Muscle layer of colon (tissue), 2 donors: ENCODE results near the gene SPATS2L.

ENCODE experiments used
- H3K27ac ChIP-seq: one replicate; pipeline ENCODE4 v1.7.0; 2013; ENCODE audit warnings: low read depth, mild to moderate bottlenecking, low read length, moderate library complexity
- H3K27me3 ChIP-seq, 2 donors: one replicate each; pipeline ENCODE4 v1.7.0; 2013; ENCODE audit warnings: low read length in 2 of 2, mild to moderate bottlenecking in 2 of 2; ENCODE audit not compliant: insufficient read depth in 2 of 2, control insufficient read depth in 1 of 2
- H3K36me3 ChIP-seq: one replicate; pipeline ENCODE4 v1.7.0; 2013; ENCODE audit warnings: mild to moderate bottlenecking, low read length; ENCODE audit not compliant: insufficient read depth
- H3K4me1 ChIP-seq: one replicate; pipeline ENCODE4 v1.7.0; 2013; ENCODE audit warnings: mild to moderate bottlenecking, low read length; ENCODE audit not compliant: insufficient read depth
- H3K4me3 ChIP-seq, 2 donors: one replicate each; pipeline ENCODE4 v1.7.0; 2013; ENCODE audit warnings: low read length in 2 of 2, low read depth in 1 of 2, mild to moderate bottlenecking in 1 of 2, moderate library complexity in 1 of 2
- H3K9ac ChIP-seq: one replicate; pipeline ENCODE4 v1.7.0; 2013; ENCODE audit warnings: low read length
- H3K9me3 ChIP-seq: one replicate; pipeline ENCODE4 v1.7.0; 2013; ENCODE audit warnings: mild to moderate bottlenecking, low read length
- donor health status: abdominal sarcoma.
- donor health status: Adenocarcinoma of cecum.

Gene SPATS2L

DNA sequence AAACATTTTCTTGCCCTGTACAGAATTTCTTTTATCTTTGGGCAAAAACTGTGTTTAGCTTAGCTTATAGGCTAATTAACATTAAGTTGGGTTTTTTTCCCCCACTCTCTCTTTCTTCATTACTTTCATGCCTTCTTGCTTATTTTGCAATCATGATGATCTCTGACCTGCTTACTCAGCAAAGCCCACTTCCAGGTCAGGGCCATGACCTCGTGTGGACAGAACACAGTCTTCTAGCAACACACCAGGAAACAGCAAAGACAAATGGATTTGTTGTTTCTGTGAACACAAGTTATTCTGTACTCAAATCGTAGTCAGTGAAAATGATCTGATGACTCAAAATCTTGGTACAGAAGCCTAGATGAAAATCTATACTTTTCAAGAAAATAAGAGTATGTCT is 60.7 kb downstream of the SPATS2L start:
- no peaks in the 10 kb centered on the region for H3K36me3 ChIP-seq
- H3K9ac ChIP-seq, result no peak overlapping the region
- no peaks in the 10 kb centered on the region for H3K27me3 ChIP-seq
- H3K4me1 ChIP-seq, result peaks cover 34% of the 10 kb centered on the region
- H3K9me3 ChIP-seq, result no peaks in the 10 kb centered on the region
- H3K27ac ChIP-seq, result no peak overlapping the region
- H3K4me3 ChIP-seq, result no peak overlapping the region

GRCh38 chr2:200369886-200370285 is 63.4 kb downstream of the SPATS2L start:
- Histone ChIP-seq H3K4me3 (no peak overlapping the region), H3K9me3 (no peaks in the 10 kb centered on the region), H3K27ac (no peak overlapping the region), H3K9ac (no peak overlapping the region), H3K4me1 (peaks cover 24% of the 10 kb centered on the region), H3K27me3 (no peaks in the 10 kb centered on the region), H3K36me3 (no peaks in the 10 kb centered on the region)

DNA sequence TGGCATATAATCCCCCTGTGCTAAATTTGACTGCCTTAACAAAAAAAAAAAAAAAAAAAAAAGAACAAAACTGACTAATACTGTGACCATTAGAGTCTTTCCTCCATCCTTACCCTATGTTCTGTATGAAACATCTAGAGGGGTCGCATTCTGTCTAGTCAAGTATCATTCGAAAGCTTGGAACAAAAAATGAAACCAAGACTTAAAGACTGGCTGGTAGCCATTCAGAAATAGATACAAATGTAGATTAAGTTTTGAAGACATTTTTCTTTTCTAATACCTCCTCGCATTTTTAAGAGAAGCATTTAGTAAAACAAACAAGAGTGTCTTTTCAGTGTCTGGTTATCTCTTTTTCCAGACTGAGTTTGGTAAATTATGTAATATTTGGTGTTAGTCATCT is 66.7 kb downstream of the SPATS2L start:
- no peak overlapping the region for H3K9ac ChIP-seq
- no peaks in the 10 kb centered on the region for H3K9me3 ChIP-seq
- no peak overlapping the region for H3K4me3 ChIP-seq
- H3K27ac ChIP-seq, result no peak overlapping the region
- H3K36me3 ChIP-seq, result no peaks in the 10 kb centered on the region
- no peaks in the 10 kb centered on the region for H3K27me3 ChIP-seq
- peaks cover 38% of the 10 kb centered on the region for H3K4me1 ChIP-seq

DNA sequence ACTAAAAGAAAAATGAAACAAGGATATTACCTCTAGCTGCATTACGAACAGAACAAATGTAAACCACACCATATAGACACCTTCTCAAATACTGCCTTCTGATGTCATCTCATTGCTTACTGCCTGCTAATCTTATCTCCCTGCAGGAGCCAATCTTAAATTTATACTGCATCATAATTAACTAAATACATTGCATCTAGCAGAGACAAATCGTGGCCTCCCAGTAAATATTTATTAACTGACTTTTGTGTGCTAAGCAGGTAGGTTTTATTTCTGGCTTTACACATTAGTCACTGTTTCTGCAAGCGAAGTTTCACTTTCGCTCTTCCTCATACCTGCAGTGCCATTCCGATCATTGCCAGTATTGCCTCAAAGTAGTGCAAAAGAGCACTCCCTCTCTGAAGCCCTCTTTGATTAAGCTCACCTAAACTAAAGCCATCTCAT is 67.5 kb downstream of the SPATS2L start:
- no peaks in the 10 kb centered on the region for H3K9me3 ChIP-seq
- no peak overlapping the region for H3K27ac ChIP-seq
- H3K36me3 ChIP-seq, result no peaks in the 10 kb centered on the region
- H3K9ac ChIP-seq, result no peak overlapping the region
- no peak overlapping the region for H3K4me3 ChIP-seq
- no peaks in the 10 kb centered on the region for H3K27me3 ChIP-seq
- H3K4me1 ChIP-seq, result peaks cover 46% of the 10 kb centered on the region

DNA sequence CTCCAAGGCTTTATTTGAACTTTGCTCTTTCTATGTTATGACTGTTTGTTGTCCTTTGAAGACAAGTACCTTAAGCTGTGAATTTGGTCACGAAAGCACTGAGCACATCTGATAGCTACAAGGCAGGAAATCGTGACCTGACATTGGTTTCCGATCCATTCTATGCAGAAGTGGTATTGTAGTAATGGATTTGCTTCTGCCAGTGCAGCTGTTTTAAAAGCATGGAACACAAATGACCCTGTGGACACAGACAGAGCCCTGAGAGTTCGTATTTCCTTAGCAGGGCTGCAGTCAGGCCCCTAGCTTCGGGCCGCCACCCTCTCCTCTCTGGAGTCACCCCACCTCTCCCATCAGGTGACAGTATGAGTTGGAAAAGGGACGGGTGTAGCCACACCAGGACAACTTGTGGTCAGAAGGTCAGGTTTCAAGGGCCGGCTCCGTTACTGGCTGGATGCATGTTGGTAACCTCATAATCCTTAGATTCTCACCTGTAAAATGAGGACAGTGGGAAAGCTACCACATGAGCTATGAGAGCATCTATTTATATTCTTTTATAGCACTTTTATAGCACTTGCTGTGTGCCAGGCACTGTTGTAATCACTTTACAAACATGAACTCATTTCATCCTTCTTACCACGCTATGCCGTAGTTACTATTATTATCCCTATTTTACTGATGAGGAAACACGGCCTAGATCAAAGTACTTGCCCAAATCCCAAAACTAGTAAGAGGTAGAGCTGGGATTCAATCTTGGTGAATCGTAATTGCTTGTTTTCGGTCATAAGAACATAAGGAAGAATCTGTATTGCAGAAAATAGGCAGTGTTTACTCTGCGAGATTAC is 70.2 kb downstream of the SPATS2L start:
- Histone ChIP-seq H3K27ac (peak overlapping the region; percentile 43), H3K9me3 (no peaks in the 10 kb centered on the region), H3K9ac (no peak overlapping the region), H3K36me3 (no peaks in the 10 kb centered on the region), H3K4me3 (no peak overlapping the region), H3K27me3 (no peaks in the 10 kb centered on the region), H3K4me1 (peaks cover 68% of the 10 kb centered on the region)

DNA sequence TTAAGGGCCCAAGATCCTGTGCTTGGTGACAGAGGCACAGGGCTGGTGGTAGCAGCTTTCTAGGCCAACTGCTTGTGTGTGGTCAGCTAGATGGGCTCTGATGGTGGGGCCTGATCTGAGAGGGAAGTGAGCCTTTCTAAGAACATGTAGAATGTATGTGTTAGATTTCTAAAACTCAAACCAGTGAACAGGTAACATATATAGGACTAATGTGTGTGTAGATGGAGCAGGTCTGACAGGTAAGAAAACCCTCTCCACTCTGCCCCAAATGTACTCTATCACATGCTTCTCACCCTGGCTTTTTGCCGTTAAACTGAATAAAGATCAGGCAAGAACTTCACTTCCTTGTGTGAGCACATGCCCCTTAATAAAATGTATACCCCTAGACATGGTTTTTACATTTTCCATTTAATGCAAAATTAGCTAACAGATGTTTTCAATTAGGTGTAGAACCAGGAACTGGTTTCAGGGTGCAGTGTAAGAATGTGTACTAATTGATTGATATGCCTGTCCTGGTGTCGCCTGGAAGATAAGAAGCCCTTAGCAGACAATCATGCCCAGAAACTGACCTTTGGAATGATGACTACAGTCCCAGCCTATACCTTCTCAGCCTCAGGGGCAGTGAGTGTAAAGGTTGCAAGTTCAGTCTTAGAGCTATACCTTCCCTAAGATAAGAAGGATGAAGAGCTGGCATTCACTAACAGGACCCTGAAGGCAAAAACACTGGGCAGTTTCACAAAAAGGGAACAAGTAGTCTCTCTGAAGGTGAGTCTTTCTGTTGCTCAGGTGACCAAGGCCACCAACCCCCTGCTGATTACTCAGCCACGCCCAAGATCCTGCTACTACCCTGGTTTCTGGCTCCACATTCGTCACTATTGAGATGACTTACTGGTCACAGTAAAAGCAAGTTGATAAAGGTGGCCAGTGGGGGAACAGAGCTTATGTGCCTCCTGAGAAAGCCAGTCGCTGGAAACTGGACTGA is 71.2 kb downstream of the SPATS2L start:
- Histone ChIP-seq H3K9ac (no peak overlapping the region), H3K9me3 (no peaks in the 10 kb centered on the region), H3K36me3 (no peaks in the 10 kb centered on the region), H3K27ac (peak overlapping the region; percentile 63), H3K27me3 (no peaks in the 10 kb centered on the region), H3K4me1 (peaks cover 68% of the 10 kb centered on the region), H3K4me3 (no peak overlapping the region)

DNA sequence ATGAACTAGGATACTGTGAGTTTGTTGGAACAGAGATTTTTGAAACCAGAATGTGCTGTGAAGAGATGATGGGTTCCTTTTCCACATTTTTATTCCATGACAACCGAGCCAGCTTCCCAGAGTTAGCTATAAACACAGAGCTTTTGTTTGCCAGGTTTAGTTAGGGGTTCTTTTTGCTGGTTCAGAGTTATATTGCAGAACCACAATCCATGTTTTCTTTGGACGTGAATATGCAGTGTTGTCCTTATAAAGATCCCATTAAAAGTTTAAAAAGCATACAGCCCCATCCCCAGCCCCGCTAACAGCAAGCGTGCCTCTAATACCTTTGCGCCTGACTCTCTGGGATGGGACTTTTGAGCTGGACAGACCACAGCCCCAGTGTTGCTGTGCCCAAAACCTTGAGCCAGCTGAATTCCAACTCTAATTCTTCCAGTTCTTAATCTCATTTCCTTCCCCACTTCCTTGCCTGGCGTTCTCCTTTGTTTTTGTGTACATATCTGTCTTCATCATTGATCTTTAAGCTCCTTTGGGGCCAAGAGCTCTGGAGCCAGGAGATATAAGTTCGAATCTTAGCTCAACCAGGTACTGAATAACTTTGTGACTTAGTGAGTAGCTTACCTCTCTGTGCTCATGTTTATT is 72.3 kb downstream of the SPATS2L start:
- H3K4me3 ChIP-seq, result no peak overlapping the region
- H3K27ac ChIP-seq, result peak overlapping the region; percentile 63
- no peak overlapping the region for H3K9ac ChIP-seq
- no peaks in the 10 kb centered on the region for H3K36me3 ChIP-seq
- peaks cover 73% of the 10 kb centered on the region for H3K4me1 ChIP-seq
- no peaks in the 10 kb centered on the region for H3K27me3 ChIP-seq
- H3K9me3 ChIP-seq, result no peaks in the 10 kb centered on the region

GRCh38 chr2:200379481-200380090 is 73.1 kb downstream of the SPATS2L start:
- no peaks in the 10 kb centered on the region for H3K9me3 ChIP-seq

GRCh38 chr2:200380091-200380561 is 73.6 kb downstream of the SPATS2L start:
- no peaks in the 10 kb centered on the region for H3K27me3 ChIP-seq
- H3K36me3 ChIP-seq, result no peaks in the 10 kb centered on the region
- peaks cover 60% of the 10 kb centered on the region for H3K4me1 ChIP-seq
- no peak overlapping the region for H3K9ac ChIP-seq
- H3K9me3 ChIP-seq, result no peaks in the 10 kb centered on the region
- no peak overlapping the region for H3K27ac ChIP-seq
- H3K4me3 ChIP-seq, result no peak overlapping the region

More at GRCh38 chr2:200379481-200380090, 73.1 kb downstream of the SPATS2L start:
- Histone ChIP-seq H3K27ac (no peak overlapping the region), H3K4me1 (peaks cover 66% of the 10 kb centered on the region), H3K36me3 (no peaks in the 10 kb centered on the region), H3K4me3 (no peak overlapping the region), H3K27me3 (no peaks in the 10 kb centered on the region), H3K9ac (no peak overlapping the region)

DNA sequence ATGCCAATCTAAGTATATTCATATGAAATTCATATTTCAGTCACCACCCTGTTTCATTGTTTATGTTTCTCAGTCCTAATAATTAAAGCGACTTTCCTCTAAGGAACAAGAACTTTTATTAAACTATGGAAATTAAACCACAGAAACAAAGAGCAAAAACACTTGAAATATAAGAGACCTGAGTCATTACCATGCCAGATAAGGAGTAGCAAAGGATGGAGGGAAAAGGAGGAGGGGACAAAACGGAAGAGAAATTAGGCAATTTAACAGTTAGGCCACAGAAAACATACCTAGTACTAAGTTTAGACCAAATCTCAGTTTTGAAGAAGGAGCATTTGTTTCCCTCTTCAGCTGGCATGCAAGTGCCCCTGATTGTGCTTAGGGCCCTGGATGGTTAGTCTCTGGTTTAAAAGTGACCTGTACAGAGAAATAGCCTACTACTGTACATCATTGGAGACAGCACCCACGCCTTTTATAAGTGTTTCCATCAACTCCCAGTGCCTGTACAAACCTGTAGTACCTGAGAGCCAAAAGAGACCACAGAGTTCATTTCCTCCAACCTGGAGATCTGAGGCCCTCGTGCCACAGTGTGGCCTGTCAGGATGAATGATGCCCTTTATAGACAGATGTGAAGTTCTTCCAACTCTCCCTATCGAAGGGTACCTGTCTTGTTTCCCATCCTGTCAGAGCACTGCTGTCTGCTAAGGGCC is 74.5 kb downstream of the SPATS2L start:
- H3K4me3 ChIP-seq, result no peak overlapping the region
- no peaks in the 10 kb centered on the region for H3K27me3 ChIP-seq
- H3K4me1 ChIP-seq, result peaks cover 57% of the 10 kb centered on the region
- no peak overlapping the region for H3K9ac ChIP-seq
- H3K27ac ChIP-seq, result no peak overlapping the region
- no peaks in the 10 kb centered on the region for H3K36me3 ChIP-seq
- H3K9me3 ChIP-seq, result no peaks in the 10 kb centered on the region
